Fibroblast of peridontal ligament (primary cell): ENCODE results near the gene RGL4.
"Not testable (repeated sequence)": the region's sequence is repeated elsewhere in the genome, so short reads cannot be mapped to it uniquely, and the experiment has no call there.

Experiments used
- DNase-seq: peaks from one replicate; pipeline ENCODE4 v3.0.0-alpha.2; 2010; ENCODE audit errors: extremely low read depth

The RGL4 gene, protein sequence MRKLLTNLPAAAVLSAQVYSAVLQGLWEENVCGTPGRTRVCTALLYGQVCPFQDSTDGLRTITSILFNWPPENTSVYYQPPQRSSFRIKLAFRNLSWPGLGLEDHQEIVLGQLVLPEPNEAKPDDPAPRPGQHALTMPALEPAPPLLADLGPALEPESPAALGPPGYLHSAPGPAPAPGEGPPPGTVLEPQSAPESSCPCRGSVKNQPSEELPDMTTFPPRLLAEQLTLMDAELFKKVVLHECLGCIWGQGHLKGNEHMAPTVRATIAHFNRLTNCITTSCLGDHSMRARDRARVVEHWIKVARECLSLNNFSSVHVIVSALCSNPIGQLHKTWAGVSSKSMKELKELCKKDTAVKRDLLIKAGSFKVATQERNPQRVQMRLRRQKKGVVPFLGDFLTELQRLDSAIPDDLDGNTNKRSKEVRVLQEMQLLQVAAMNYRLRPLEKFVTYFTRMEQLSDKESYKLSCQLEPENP

DNA sequence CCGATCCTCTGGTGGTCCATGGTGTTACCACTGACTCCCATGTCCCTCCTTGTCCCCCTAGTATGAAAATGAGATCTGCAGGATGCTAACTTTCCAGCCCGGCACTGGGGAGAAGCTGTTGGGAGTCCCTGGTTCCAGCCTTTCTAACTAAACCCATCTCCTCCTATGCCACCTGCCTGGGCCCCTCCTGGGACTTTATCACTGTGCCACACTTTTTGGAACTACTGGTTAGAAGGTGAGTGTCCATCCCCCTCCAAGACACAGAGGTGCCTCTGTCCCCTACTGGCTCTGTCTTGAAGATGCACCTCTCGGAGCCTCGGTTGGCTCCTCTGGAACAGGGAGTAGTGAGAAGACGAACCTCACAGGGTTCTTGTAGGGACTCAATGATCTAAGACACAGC lies at the start of gene RGL4:
Gene RGL4, plus strand, starts transcription at position 301 of the 400 bp plus-strand sequence. CDS start 1,018 bp downstream, outside the sequence.
- DNase-seq: no peak

DNA sequence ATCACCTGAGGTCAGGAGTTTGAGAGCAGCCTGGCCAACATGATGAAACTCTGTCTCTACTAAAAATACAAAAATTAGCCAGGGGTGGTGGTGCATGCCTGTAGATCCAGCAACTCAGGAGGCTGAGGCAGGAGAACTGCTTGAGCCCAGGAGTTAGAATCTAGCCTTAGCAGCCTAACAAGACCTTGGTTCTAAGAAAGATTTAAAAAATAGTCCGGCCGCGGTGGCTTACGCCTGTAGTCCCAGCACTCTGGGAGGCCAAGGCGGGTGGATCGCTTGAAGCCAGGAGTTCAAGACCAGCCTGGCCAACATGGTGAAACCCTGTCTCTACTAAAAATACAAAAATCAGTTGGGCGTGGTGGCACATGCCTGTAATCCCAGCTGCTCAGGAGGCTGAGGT lies 44.3 kb upstream of the RGL4 start:
- not testable (repeated sequence) for DNase-seq

DNA sequence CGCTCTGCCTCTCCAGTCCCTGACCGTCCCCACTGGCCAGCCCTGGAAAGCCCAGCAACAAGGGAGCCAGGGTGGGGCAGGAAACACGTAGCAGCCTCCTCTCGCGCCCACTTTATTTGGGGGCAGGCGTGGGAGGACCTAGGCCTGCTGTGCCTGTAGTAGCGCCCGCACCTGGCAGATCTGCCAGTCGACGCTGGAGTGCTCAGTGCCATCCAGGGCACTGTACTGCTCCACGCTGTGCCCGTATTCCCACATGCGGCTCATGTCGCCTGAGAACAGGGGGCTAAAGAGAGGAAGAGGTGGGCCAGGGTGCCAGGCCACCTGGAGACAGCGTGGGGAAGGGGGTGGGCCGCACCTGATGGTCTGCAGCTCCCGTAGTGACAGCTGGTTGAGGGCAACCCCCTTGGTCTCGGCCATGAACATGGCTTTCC lies 41.7 kb upstream of the RGL4 start:
- DNase-seq: no peak

DNA sequence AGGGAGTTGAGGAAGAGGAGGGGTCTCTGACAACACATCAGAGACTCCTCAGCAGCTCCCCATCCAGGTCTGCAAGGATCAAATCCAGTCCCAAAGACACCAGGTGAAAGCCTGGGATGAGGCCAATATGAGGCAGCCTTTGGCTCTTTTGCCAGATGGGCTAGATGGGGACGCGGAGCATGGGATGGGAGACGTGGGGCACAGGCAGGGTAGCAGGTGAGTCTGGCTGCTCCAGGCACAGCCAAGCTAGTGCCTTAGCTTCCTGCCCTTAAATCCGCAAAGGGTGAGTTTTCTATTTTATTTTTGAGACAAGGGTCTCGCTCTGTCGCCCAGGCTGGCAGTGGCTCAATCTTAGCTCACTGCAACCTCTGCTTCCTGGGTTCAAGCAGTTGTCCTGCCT lies 39.1 kb upstream of the RGL4 start:
- DNase-seq: no peak

DNA sequence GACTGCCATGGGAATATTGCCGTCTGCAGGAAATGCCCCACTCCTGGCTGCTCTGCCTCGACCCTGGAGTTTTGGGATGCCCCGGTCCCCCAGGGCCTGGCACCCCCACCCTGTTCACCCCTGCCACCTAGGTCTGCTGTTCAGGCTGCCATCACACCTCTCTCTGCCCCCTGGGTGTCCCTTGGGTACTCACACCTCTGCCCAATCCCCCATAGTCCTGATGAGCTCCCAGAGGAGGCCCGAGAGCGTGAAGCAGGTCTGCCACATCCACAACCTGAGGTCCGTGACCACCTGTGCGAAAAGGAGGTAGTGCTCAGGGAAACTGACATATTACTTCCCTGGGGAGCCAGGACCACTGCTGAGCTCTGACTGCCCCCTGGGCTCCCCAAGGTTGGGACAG lies 38.5 kb upstream of the RGL4 start:
- DNase-seq: no peak

DNA sequence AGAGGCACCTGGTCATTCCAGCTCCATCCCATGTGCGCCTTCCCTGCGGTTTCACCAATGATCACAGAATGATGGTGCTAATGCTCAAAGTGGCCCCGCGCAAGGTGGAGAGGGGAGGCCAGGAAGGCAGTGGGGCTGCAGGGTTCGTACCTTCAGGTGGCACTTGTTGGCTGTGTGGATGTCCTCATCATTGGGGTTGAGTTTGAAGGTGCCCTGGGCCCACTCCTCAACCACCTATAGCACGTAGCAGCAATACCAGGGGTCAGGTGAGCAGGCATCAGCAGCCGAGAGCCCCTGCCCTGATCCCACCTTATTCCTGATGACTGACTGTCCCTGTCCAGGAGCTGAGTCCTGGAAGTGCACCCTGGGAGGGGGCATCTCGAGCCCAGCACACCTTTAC lies 38.1 kb upstream of the RGL4 start:
- no peak for DNase-seq

DNA sequence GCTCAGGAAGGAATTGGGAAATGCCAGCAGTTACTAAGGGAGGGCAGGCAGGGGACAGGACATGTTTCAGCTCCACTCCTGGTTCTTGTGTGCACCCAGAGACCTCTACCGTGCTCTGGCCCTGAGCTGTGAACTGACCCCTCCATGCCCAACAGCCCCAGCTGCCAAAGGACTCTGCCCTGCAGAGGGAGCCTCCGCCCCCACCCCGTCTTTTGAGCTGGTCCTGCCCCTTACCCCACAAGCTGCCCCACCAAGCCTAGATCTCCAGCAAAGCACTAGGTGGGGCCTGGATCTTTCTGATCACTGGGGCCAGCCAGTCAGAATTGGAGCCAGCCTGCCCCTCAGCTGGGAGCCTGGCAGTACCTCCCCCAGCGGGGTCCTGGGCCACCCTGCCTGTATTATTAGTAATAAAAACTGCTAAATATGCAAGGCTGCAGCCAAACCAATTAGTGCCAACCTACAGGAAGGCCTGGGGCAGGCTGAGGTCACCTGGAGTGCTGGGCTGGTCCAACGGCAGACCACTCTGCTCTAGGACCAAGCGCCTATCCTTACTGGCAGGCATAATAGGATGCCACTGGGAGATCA lies 34.8 kb upstream of the RGL4 start:
- no peak for DNase-seq

DNA sequence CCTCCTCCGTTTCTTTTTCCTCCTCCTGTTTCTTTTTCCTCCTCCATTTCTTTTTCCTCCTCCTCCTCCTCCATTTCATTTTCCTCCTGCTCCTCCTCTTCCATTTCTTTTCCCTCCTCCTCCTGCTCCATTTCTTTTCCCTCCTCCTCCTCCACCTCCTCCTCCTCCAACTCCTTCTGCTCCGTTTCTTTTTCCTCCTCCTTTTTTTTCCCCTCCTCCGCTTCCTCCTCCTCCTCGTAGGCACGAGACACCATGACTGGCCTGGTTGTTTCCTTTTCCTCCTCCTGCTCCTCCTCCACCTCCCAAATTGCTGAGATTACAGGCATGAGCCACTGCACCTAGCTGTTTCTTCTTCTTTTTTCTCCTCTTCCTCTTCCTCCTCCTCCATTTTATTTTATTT lies 33.1 kb upstream of the RGL4 start:
- no peak for DNase-seq

DNA sequence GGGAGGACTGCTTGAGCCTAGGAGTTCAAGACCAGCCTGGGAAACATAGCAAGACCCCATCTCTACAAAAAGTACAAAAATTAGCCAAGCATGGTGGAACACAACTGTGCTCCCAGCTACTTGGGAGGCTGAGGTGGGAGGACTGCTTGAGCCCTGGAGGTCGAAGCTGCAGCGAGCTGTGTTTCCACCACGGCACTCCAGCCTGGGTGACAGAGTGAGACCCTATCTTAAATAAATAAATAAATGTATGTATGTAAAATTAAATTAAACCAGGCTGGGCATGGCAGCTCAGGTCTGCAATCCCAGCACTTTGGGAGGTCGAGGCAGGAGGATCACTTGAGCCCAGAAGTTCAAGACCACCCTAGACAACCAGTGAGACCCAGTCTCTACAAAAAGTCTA lies 30.4 kb upstream of the RGL4 start:
- not testable (repeated sequence) for DNase-seq

DNA sequence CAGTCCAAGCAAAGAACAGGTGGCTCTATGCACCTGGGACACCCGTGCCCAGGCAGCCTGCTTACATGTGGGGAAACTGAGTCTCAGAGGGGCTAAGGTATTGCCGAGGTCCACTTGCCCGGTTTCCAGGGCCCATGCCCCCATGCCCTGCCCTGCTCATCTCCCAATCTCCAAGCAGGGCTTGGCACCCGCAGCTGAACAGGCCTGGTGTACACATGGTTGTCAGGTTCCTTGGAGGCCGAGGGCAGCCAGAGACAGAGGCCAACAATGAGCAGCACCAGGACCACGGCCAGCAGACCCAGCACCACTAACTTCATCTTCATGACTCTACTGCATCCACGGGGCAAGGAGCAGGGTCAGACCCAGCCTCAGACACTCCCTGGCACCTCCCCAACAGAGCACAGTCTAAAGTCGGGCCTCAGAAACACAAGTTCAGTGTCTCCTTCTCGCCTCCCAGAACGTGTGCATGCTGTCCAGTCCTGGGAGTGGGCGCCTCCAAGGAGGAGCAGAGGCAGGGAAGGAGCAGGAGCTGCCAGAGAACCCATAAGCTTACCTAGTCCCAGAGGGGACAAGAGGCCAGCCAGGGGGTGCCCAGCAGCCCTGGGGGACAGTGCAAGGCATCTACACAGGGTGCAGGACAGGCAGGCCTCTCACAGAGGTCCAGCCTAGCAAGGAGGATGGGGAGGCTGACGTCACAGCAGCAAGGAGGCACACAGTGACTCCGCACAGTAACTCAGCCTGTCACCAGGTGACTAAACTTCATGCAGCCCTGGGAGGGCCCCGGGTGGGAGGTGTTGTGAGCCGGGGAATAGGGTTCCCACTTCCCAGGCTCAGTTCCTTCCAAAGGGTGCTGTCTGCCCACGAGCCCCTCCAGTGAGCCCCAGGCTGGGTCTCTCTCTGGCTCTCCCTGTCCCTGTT lies 20.2 kb upstream of the RGL4 start:
- DNase-seq: no peak

DNA sequence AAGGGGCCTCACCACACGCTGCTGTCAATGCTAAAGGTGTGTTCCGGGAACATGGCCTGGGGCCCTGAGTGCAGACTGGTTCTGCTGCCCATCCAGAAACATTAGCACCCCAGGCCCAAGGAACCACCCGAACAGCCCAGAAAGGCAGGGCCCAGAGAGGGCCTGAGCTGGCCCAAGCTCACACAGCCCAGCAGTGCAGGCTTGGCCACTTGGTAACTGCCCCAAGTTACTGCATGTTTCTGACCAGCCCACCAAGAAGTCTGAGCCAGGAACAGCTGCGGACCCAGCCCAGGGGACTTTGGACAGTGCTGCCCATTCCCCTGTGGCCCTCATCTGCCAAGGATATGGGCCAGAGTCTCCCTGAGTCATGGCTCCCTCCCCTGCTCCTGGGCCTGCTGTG lies 19.4 kb upstream of the RGL4 start:
- not testable (repeated sequence) for DNase-seq

DNA sequence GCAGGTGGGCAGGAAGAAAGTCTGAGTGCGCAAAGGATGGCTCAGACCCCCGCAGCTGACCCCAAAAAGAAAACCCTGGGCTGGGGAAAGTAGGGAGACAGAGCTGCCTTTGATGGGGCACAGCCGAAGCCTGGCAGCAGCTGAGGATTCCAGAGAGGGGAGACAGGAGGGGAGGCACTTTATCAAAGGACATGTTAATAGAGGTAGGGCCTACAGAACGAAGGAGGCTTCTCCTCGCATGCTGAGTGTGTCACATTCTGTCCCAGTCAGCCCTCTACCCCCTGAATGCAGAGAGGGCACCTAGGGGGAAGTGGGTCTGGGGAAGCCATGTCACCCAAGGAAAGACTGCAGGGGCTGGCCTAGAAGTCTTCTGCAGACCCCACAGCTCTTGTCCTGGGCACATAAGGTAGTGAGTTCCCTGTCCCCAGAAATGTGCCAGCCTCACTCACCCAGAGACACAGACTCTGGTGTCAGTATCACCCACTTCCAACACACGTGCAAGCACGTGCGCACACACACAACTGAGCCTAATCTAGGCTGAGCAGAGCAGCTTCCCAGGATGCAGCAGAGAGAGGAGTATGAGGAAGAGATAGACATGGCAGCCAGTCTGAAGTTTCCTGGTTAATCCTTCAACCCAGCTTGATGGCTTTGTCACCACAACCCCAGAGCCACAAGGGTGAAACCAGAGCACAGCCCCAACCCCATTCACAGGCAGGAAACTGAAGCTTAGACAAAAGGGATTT lies 18.3 kb upstream of the RGL4 start:
- DNase-seq: not testable (repeated sequence)

DNA sequence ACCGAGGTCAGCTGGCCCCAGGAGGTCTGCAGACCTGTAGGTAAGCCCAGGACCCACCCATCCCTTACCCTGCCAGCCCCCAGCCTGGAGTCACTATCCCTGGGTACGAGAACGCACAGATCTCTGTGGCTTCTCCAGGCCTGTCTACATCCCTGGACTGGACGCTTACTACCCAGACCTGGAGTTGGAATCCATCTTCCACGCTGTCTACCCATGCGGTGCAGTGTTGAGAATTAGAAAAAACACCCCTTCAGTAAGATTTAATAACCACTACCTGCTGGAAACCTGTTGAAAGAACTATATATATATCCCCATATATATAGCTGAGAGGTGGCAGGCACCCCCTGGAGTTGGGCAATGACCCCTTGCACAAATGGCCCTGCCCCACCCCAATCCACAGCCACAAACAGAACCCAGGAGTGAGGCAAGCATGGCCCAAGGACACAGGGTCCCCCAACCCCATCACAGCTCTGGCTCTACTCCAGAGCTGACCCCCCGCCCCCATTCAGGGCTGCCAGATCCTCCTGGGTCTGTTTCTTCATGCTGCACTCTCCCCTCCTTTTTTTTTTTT lies 17.7 kb upstream of the RGL4 start:
- no peak for DNase-seq

DNA sequence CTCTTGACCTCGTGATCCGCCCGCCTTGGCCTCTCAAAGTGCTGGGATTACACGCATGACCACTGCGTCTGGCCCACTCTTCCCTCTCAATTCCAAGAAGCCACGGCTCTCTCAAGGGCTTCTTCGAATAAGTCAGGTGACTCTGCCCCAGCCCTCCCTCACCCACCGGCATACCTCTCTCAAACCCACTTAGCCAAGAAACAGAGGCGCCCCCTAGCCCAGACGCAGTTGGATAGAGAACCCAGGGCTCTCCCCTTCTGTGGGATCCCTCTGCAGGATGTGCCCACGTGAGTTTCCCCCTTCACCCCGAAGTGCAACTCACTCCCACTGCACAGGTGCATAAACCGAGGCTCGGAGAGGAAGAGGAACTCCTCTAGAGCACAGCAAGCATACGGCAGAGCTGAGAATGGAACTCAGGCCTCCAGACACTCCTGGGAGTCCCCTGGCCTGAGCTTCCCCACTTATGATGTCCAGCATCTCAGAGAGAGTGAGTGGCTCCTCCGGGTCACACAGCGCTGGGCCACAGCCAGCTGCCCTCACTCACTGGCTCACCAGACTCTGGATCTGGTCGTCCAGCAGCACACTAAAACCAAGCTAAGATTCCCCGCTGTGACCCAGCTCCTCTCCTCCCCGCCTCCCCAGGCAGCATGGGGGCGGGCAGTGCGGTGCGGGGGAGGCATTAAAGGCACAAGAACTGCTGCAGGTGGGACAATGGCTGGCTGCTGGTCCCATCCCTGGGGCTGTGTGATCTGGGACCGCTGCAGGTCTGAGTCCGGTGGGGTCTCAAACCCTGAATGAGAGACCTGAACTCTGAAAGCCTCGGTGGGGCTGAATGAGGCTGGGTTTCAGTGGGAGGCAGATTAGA lies 16.8 kb upstream of the RGL4 start:
- DNase-seq: no peak

DNA sequence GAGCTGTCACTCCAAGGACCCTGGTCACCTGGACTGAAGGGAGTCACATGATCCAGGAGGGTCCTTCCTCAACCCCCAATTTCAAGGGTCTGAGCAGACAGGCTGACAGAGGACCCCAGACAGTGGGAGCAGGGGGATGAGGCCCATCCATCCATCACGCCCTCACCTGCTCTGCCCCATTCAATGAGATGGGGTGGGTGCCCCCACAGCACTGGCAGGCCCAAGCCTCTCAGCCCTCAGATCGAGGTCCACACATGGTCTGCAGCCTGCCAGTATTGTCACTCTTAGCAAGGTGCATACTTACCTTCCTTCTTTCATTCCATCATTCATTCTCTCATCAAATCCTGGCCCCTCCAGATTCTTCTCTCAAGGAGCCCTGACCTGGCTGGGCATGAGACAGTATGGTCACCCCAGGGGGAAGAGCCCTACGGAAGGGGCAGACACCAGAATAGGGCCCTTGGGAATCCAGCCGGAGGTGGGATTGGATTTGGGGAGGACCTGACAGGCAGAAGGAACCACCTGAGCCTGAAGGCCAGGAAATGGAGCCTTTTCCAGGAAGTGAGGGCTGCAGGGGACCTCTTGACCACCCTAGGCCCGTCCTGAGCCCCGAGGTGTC lies 15.8 kb upstream of the RGL4 start:
- not testable (repeated sequence) for DNase-seq

DNA sequence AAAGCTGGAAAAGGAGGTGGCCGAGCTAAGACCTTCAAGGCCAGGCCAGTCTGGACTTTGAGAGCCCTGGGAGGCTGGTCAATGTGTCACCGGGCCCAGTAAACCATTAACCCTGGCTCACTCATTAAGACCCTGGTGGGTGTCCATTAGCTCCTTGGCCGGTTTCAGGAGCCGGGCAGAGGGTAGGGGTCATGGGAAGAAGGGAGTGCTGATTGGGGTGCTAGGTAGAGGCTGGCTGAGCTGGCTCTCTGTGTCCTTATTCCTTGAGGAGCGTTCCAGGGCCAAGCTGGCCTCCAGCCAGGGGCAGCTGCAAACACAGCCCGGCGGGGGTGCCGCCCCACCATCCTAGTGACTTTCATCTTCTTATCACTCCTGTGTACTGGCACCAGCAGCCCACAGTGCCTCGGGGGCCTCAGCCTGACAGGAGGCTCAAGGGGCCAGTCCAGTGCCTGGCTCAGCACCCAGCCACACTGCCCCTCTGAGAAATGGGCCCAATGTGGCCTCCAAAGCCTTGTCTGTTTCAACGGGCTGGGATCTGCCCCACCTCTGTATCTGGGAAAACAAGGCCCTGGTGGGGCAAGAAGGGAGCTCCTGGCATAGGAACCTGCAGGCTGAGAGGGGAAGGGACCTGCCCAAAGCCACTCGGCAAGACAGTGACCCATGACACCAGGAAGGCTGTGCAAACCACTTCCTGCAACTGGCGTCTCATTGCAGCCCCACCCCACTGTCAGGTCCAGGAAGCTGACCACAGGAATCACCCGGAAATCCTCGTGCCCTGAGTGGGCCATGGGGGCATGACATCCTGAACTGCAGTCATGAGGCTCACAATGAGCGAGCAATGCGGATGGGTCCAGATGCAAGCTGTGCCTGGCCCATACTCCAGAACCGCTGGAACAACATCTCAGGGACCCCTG lies 15.1 kb upstream of the RGL4 start:
- no peak for DNase-seq

DNA sequence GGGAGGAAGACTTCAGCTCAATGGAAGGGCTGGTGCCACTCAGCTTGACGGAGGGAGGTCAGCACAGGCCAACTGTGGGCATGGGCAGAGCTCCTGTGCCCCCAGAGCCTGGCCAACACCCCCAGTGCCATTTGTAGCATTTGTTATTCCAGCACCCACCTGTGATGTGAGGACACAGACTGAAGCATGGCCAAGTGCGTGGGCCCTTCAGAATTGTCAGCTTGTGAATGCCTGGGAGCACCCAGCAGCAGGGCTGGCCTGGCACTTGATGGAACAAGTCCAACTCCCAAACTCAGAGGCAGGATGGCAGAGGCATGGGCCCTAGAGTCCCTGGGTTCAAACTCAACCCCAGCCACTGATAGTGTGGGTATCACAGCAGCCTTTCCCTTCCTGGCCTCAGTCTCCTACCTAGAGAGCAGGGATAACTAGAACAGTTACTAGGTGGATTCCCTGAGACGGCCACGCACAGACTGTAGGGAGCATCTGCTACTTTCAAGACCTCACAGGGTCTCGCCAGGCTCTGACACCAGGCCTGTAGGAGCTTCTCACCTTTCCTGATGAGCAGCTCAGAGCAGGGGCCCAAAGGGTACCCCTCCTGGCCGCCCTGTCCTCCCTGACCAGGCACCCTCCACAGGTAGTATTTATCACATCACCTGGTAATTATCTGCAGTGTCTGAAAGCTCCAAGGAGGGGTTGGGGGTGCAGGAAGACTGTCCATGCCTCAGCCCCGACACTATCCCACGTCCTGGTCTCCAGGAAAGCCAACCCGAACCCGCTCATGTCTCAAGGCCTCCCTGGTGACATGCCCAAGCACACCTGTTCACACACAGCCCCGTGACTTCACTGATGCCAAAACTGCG lies 13.7 kb upstream of the RGL4 start:
- not testable (repeated sequence) for DNase-seq

DNA sequence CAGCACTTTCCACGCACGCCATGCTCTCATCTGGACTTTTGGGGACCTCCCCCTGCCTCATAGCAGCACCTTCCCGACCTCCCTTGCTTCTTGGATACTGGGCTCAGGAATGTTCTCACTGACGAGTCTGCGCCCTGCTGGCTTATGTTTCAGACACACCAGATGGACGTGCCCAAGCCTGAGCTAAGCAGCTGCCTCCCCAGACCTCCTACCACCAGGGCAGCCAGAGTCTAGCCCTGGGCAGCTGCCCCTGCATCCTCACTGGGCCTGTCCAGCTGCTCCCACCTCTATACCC lies 13.2 kb upstream of the RGL4 start:
- no peak for DNase-seq
